Testis (tissue), 3 donors: Measurements from ENCODE around the gene ATP11A. TPM values are rescaled to one million over a fixed set of nuclear protein-coding genes. Genes with fewer than 3 reads are reported as not detected.

Experiments
- DNase-seq: peaks from one replicate; pipeline ENCODE4 v3.0.0-alpha.2; 2019
- H3K27ac ChIP-seq, 2 donors: fragments of 200-600 bp; sonication (generic); one replicate each; pipeline ENCODE4 v1.5.1; 2019
- H3K27me3 ChIP-seq: fragments of 200-600 bp; sonication (generic); one replicate; pipeline ENCODE4 v1.5.1; 2019
- H3K36me3 ChIP-seq: fragments of 200-600 bp; sonication (generic); one replicate; pipeline ENCODE4 v1.5.1; 2017; ENCODE audit warnings: low read depth; ENCODE audit errors: missing control alignments
- H3K4me1 ChIP-seq: fragments of 200-600 bp; sonication (generic); one replicate; pipeline ENCODE4 v1.5.1; 2019
- H3K4me3 ChIP-seq, 2 donors: fragments of 200-600 bp; sonication (generic); one replicate each; pipeline ENCODE4 v1.5.1; 2017 to 2019
- H3K9me3 ChIP-seq: fragments of 200-600 bp; sonication (generic); one replicate; pipeline ENCODE4 v1.5.1; 2017
- POLR2A ChIP-seq: fragments of 450-650 bp; IDR thresholded peaks from one replicate; pipeline ENCODE4 v1.6.1; 2017; ENCODE audit warnings: antibody characterized with exemption, mild to moderate bottlenecking, moderate library complexity
- WGBS, 2 donors: methylation state at CpG; one replicate each; pipeline ENCODE4 v1.1.5; 2018; 5-methylcytosine and 5-hydroxymethylcytosine counted together
- intact Hi-C: fragments of 100-400 bp; cut with DNase I; formaldehyde crosslinking; loops from one replicate; pipeline ENCODE4 v1.15.1; 2023; ENCODE audit warnings: low total_unique reads
- polyA plus RNA-seq: library from polyadenylated mRNA; stranded (reverse); fragments of 350-450 nt; fragmentation: Illumina TruSeq; extraction: RNeasy Lipid Tissue Mini Kit (QIAGEN cat#74804); gene quantifications from one replicate; pipeline ENCODE4 v1.2.3, GENCODE V29; 2014; ENCODE audit warnings: low read depth, low replicate concordance; ENCODE audit not compliant: insufficient read depth
- total RNA-seq, 2 donors: library from RNA; depleted of rRNA; stranded (reverse); fragments of >200 nt; gene quantifications; one replicate each; pipeline ENCODE4 v1.2.3, GENCODE V29; 2016
- TF ChIP-seq, protein P1 (sequence below), 3 experiments: fragments of 450-650 bp in 2 of 3; fragments of 200-600 bp in 1 of 3; sonication (generic) in 1 of 3; IDR thresholded peaks; one replicate each; pipeline ENCODE4 v1.5.1; 2016 to 2019; ENCODE audit warnings: antibody characterized with exemption in 3 of 3, mild to moderate bottlenecking in 2 of 3, moderate library complexity in 1 of 3

ATP11A gene
- total and polyA plus RNA-seq, 3 donors from 2014 or later, result 34.4 to 122 (median 112) TPM

DNA sequence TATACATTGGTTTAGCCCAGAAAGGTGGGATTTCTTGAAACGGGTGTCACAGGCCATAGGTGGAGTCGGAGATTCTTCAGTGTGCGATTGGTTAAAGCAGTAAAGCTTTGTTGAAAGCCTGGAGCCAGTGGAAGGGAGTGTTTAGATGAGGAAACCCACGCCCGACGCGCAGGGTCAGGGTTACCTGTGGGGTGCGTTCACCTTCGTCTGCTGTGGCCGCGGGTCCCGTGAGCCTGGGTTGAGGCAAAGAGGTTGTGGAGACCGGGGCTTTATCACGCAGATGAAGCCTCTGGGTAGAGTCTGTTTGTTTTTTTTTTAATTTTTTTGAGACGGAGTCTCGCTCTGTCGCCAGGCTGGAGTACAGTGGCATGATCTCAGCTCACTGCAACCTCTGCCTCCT is 30.4 kb downstream of the ATP11A start:
- Histone ChIP-seq H3K36me3 (no peaks in the 10 kb centered on the region), H3K9me3 (no peaks in the 10 kb centered on the region), H3K27me3 (no peaks in the 10 kb centered on the region), H3K27ac (peak overlapping the region in 1 of 2 donors; percentile 78), H3K4me1 (peaks cover 23% of the 10 kb centered on the region), H3K4me3 (no peak overlapping the region)
- 94 to 97% methylated on average over 17 of the region's 17 CpGs for WGBS, 2 donors
- no peak for TF ChIP-seq POLR2A
- TF ChIP-seq, protein P1, sequence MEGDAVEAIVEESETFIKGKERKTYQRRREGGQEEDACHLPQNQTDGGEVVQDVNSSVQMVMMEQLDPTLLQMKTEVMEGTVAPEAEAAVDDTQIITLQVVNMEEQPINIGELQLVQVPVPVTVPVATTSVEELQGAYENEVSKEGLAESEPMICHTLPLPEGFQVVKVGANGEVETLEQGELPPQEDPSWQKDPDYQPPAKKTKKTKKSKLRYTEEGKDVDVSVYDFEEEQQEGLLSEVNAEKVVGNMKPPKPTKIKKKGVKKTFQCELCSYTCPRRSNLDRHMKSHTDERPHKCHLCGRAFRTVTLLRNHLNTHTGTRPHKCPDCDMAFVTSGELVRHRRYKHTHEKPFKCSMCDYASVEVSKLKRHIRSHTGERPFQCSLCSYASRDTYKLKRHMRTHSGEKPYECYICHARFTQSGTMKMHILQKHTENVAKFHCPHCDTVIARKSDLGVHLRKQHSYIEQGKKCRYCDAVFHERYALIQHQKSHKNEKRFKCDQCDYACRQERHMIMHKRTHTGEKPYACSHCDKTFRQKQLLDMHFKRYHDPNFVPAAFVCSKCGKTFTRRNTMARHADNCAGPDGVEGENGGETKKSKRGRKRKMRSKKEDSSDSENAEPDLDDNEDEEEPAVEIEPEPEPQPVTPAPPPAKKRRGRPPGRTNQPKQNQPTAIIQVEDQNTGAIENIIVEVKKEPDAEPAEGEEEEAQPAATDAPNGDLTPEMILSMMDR (IDR thresholded peaks at IDR 0.05), result no peak
- no peak for DNase-seq
- intact Hi-C loops, result no loop called here

DNA sequence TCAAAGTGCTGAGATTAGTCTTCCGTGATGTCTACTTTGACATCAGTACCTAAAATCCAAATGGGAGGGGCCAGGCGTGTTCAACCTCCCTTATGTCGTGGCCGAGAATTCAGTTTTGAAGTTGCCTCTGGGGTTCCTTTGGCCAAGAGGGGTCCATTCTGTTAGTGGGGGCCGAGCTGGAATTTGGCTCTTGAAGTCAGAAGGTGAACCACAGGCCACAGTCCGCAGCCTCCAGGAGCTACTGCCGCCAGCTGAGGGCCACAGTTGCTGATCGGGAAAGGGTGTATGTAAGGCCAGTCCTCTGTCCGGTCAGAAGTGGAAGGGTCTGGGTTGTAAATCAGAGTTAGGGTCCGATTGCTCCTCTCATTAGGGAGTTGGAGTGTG is 31.0 kb downstream of the ATP11A start:
- intact Hi-C loops, result no loop called here
- TF ChIP-seq POLR2A, result no peak
- TF ChIP-seq, protein P1 (IDR thresholded peaks at IDR 0.05), result no peak

DNA sequence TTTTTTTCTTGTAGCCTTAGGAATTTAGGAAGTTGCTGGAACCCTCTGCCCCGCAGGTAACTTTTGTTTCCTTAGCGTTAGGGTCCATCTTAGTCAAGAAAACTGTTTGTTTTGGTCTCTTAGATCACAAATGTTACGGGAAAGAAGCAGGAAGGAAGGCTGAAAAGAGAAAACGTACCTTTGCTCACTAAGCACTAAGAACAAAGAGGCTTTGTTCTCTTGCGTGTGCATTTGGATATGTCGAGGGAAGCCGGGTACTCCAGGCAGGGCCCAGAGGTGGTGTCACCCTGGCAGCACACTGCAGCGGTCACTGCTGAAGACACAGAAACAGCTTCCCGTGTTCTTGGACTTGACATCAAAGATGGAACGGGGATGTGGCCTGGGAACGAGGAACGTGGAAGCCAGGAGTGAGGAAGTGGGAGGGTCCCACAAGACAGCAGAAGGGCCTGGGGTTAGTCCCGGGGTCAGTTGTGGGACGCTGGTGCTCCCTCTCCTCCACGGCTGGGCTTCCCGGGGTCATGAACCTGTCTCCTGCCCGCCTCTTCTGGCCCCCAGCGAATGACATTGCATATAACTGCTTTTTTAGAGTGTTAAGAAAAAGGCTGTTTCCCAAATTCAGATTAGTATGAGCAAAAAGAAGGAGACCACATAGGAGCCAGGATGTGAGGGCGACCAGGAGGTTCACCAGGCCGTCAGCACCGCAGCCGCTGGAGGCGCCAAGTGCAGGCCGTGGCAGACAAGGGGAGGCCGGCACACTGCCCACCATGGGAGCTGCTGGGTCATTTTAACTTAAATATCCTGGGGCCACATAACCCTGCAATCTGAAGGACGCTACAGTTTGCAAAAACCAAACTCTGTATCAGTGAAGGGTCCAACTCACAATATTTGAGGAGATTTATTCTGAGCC is 31.6 kb downstream of the ATP11A start:
- Histone ChIP-seq H3K27ac (peak overlapping the region; percentile 21 to 78), H3K4me1 (peaks cover 26% of the 10 kb centered on the region), H3K36me3 (no peaks in the 10 kb centered on the region), H3K4me3 (no peak overlapping the region), H3K27me3 (no peaks in the 10 kb centered on the region), H3K9me3 (no peaks in the 10 kb centered on the region)
- WGBS, 2 donors, result 65 to 80% methylated on average over 24 to 26 of the region's 26 CpGs
- TF ChIP-seq, protein P1 (IDR thresholded peaks at IDR 0.05), result no peak
- TF ChIP-seq POLR2A, result no peak
- intact Hi-C loops, result no loop called here
- no peak for DNase-seq

More for the DNA sequence above, 31.0 kb downstream of the ATP11A start:
- no peak for DNase-seq
- H3K27ac ChIP-seq, result peak overlapping the region in 1 of 2 donors; percentile 78
- H3K36me3 ChIP-seq, result no peaks in the 10 kb centered on the region
- 91 to 92% methylated on average over 10 of the region's 10 CpGs for WGBS, 2 donors
- no peak overlapping the region for H3K4me3 ChIP-seq
- no peaks in the 10 kb centered on the region for H3K9me3 ChIP-seq
- H3K27me3 ChIP-seq, result no peaks in the 10 kb centered on the region
- H3K4me1 ChIP-seq, result peaks cover 28% of the 10 kb centered on the region

DNA sequence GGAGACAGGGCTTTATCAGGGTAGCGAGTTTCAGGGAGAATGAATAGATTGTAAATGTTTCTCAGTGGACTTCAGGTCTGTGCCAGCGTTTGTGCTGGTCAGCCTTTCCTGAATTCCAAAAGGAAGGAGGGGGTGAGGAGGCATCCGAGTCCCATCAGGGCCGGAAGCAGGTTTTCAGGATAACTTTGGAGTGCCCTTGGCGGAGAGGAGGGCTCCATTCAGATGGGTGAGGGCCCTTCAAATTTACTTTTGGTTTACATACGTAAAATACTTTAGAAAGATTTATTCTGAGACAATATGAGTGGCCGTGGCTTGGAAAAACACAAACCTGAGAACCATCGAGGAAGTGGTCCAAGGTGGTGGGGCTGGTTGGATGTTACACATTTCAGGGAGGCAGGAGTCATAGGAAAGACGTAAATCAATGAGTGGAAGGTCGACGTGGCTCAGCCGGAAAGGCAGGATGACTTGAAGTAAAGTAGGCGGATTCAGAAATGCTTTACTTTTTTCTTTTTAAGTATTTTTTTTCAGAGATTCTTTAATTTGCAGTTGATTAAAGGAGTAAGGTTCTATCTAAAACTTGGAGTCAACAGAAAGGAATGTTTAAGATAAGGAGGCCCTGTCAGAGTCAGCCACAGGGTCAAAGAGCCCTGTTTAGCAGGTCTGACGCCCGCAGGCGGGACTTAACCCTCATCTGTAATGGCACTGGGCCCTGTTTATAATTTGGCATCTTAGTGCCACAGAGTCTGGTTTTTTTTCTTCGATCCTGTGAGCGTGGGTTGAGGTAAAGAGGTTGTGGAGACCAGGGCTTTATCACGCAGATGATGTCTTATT is 32.8 kb downstream of the ATP11A start:
- WGBS, 2 donors, result 54 to 59% methylated on average over 19 of the region's 19 CpGs

More for the DNA sequence above, 32.8 kb downstream of the ATP11A start:
- H3K4me1 ChIP-seq, result peaks cover 22% of the 10 kb centered on the region
- TF ChIP-seq POLR2A, result no peak
- TF ChIP-seq, protein P1 (IDR thresholded peaks at IDR 0.05), result no peak
- DNase-seq, result peak; percentile 83
- H3K27ac ChIP-seq, result peak overlapping the region; percentile 4 to 78
- no peaks in the 10 kb centered on the region for H3K27me3 ChIP-seq
- no peaks in the 10 kb centered on the region for H3K36me3 ChIP-seq
- no peaks in the 10 kb centered on the region for H3K9me3 ChIP-seq
- H3K4me3 ChIP-seq, result no peak overlapping the region
- intact Hi-C loops, result no loop called here
